ENCODE measurements around the gene DSCAM. TPM values are rescaled to one million over a fixed set of nuclear protein-coding genes. Genes with fewer than 3 reads are reported as not detected.

The DSCAM gene
- total and polyA plus RNA-seq, 12 donors, result under 0.01 to 0.11 (median 0.07) TPM; not detected in 5

GRCh38 chr21:40717028-40717427, 129.9 kb downstream of the DSCAM start:
- H3K9me3 ChIP-seq (replicated peaks in 1 of 3), result peaks cover 0 to 6% (median 0%) of the 10 kb centered on the region in 3 donors
- TF ChIP-seq POLR2A (IDR thresholded peaks at IDR 0.05), result no peak
- TF ChIP-seq, protein P1, sequence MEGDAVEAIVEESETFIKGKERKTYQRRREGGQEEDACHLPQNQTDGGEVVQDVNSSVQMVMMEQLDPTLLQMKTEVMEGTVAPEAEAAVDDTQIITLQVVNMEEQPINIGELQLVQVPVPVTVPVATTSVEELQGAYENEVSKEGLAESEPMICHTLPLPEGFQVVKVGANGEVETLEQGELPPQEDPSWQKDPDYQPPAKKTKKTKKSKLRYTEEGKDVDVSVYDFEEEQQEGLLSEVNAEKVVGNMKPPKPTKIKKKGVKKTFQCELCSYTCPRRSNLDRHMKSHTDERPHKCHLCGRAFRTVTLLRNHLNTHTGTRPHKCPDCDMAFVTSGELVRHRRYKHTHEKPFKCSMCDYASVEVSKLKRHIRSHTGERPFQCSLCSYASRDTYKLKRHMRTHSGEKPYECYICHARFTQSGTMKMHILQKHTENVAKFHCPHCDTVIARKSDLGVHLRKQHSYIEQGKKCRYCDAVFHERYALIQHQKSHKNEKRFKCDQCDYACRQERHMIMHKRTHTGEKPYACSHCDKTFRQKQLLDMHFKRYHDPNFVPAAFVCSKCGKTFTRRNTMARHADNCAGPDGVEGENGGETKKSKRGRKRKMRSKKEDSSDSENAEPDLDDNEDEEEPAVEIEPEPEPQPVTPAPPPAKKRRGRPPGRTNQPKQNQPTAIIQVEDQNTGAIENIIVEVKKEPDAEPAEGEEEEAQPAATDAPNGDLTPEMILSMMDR (IDR thresholded peaks at IDR 0.05), result no peak
- H3K4me1 ChIP-seq (replicated peaks in 1 of 2), result no peaks in the 10 kb centered on the region
- H3K27ac ChIP-seq, result no peak overlapping the region
- DNase-seq, result no peak
- H3K36me3 ChIP-seq (replicated peaks in 1 of 2), result no peaks in the 10 kb centered on the region
- WGBS, 4 donors, result 52 to 81% (median 72%) methylated on average over 3 of the region's 3 CpGs
- no peak overlapping the region for H3K4me3 ChIP-seq
- no peaks in the 10 kb centered on the region for H3K27me3 ChIP-seq
- intact Hi-C loops (cut with DNase I), result no loop called here

DNA sequence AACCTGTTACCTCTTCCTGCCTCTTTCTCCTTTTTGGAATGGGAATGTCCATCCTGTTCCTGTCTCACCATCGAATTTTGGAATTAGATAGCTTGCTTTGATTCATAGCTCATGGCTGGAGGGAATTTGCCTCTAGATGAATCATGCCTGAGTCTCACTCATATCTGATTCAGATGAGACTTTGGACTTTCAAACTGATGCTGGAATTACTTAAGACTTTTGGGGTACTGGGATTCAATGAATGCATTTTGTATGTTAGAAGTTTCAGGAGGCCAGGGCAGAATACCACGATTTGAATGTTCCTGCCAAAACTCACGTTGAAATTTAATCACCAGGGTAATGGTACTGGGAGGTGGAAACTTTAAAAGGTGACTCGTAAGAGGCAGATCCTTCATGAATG, 132.4 kb downstream of the DSCAM start:
- no peaks in the 10 kb centered on the region for H3K4me1 ChIP-seq (replicated peaks in 1 of 2)
- TF ChIP-seq POLR2A (IDR thresholded peaks at IDR 0.05), result no peak
- TF ChIP-seq, protein P1 (IDR thresholded peaks at IDR 0.05), result no peak
- H3K27ac ChIP-seq, result no peak overlapping the region
- H3K36me3 ChIP-seq (replicated peaks in 1 of 2), result no peaks in the 10 kb centered on the region
- no peak for DNase-seq
- H3K9me3 ChIP-seq (replicated peaks in 1 of 3), result no peaks in the 10 kb centered on the region
- 61 to 71% (median 66%) methylated on average over 4 of the region's 4 CpGs for WGBS, 4 donors
- intact Hi-C loops (cut with DNase I), result no loop called here
- no peak overlapping the region for H3K4me3 ChIP-seq
- H3K27me3 ChIP-seq, result no peaks in the 10 kb centered on the region

DNA sequence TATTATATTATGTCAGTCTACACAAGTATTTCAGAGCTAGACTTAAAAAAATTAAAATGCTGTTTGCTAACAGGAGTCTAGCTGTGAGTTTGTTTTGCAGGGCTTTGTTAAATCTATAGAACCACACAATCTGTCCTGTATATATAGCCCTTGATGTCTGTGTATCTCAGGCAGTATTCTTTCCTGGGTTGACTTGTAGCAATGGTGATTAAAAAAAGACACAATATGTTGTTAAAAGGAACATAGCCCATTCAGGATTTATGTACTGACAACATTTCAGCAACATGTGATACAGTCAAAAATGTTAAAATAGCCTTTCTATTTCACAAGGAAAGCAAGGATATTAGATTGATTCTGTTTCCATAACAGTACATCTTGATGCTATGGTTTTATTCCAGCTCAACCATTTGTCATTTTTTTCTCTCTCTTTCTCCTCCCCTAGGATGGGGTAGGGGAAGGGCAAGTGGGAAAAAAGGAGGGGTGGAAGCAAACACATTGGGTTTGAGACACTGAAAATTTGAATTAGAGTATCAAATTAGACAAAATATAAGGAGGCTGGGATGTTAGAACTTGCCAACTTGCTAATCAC, 139.2 kb downstream of the DSCAM start:
- no peaks in the 10 kb centered on the region for H3K4me1 ChIP-seq (replicated peaks in 1 of 2)
- intact Hi-C loops (cut with DNase I), result no loop called here
- H3K4me3 ChIP-seq, result no peak overlapping the region
- no peaks in the 10 kb centered on the region for H3K27me3 ChIP-seq
- no peak for TF ChIP-seq POLR2A (IDR thresholded peaks at IDR 0.05)
- TF ChIP-seq, protein P1 (IDR thresholded peaks at IDR 0.05), result no peak
- no peak overlapping the region for H3K27ac ChIP-seq
- no peaks in the 10 kb centered on the region for H3K36me3 ChIP-seq (replicated peaks in 1 of 2)
- no peaks in the 10 kb centered on the region for H3K9me3 ChIP-seq (replicated peaks in 1 of 3)
- DNase-seq, result no peak

DNA sequence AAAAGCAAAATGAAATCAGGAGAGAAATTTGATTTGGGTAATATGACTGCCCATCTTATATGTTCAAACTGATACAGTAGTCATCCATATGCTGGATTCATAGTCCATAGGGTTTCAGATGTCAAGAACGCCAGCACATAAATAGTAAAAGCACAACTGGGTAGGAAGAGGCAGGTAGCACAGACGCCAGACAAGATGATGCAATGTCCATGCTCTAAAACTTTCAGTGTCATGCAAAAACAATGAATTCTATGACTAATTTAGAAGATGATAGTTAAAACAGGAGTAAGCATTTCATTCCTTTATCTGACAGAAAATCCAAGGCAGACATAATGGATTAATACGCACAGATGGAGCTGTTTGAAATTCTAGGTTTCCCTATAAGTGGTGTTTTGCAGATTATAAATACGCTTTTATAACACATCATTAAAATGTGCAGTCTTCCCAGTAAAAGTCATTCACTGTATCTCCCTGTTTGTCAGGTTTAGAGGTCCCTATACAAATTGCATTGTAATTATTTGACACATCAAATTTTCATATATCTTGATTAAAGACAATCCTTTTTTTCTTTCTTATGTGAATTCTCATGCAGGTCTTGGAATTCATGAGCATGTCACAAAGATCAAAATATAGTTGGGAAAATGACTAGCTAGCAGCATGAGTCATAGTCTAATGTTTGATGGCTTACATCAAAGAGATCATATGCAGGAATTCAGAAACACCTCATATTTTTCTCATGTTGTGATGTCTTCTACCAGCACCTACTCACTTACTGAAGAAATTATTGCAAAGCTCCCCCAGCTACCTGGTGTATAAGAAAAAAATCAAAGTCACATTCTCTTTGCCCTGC, 139.9 kb downstream of the DSCAM start:
- intact Hi-C loops (cut with DNase I), result no loop called here
- 65 to 78% (median 70%) methylated on average over 4 of the region's 4 CpGs for WGBS, 4 donors
- TF ChIP-seq, protein P1 (IDR thresholded peaks at IDR 0.05), result no peak

More for the DNA sequence above, 139.9 kb downstream of the DSCAM start:
- Histone ChIP-seq H3K9me3 (replicated peaks in 1 of 3) (no peaks in the 10 kb centered on the region), H3K36me3 (replicated peaks in 1 of 2) (no peaks in the 10 kb centered on the region), H3K4me3 (no peak overlapping the region), H3K27ac (no peak overlapping the region), H3K27me3 (no peaks in the 10 kb centered on the region), H3K4me1 (replicated peaks in 1 of 2) (no peaks in the 10 kb centered on the region)
- DNase-seq, result no peak
